Coronary artery (tissue), 2 donors: Measurements from ENCODE around the gene PES1.

Experiments used
- DNase-seq: peaks from one replicate; pipeline ENCODE4 v3.0.0-alpha.2; 2017; ENCODE audit warnings: low spot score
- H3K27ac ChIP-seq, 2 donors: fragments of 200-600 bp; sonication (generic); one replicate each; pipeline ENCODE4 v1.5.1; 2016 to 2019
- H3K4me3 ChIP-seq: fragments of 200-600 bp; sonication (generic); 2 replicates; pipeline ENCODE4 v1.5.1; 2016; ENCODE audit warnings: mild to moderate bottlenecking, moderate library complexity
- TF ChIP-seq, protein P1 (sequence below): fragments of 200-600 bp; sonication (generic); IDR thresholded peaks from one replicate; pipeline ENCODE4 v1.5.1; 2019; ENCODE audit warnings: antibody characterized with exemption

The PES1 gene

DNA sequence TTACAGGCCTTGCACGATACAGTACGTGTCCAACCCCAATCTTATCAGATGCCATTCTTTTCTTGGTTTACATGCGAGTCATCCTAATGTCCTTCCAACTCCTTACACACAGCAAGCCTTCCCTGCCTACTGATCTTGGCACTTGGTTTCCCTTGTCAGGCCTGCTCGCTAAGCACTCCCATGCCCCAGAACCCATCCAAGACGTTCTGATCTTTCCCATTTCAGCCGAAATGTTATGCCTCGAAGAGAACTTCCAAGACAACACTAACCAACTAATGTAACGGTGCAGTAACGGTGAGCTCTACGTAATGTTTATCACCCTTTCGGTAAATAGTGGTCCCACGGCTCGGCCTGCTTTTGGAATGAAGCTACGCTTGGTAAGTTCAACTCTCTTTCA lies 521 bp downstream of the PES1 start:
- H3K27ac ChIP-seq: peak overlapping the region; percentile 54 to 85
- DNase-seq: no peak
- peak overlapping the region; percentile 77 for H3K4me3 ChIP-seq
- TF ChIP-seq, protein P1, sequence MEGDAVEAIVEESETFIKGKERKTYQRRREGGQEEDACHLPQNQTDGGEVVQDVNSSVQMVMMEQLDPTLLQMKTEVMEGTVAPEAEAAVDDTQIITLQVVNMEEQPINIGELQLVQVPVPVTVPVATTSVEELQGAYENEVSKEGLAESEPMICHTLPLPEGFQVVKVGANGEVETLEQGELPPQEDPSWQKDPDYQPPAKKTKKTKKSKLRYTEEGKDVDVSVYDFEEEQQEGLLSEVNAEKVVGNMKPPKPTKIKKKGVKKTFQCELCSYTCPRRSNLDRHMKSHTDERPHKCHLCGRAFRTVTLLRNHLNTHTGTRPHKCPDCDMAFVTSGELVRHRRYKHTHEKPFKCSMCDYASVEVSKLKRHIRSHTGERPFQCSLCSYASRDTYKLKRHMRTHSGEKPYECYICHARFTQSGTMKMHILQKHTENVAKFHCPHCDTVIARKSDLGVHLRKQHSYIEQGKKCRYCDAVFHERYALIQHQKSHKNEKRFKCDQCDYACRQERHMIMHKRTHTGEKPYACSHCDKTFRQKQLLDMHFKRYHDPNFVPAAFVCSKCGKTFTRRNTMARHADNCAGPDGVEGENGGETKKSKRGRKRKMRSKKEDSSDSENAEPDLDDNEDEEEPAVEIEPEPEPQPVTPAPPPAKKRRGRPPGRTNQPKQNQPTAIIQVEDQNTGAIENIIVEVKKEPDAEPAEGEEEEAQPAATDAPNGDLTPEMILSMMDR: no peak

DNA sequence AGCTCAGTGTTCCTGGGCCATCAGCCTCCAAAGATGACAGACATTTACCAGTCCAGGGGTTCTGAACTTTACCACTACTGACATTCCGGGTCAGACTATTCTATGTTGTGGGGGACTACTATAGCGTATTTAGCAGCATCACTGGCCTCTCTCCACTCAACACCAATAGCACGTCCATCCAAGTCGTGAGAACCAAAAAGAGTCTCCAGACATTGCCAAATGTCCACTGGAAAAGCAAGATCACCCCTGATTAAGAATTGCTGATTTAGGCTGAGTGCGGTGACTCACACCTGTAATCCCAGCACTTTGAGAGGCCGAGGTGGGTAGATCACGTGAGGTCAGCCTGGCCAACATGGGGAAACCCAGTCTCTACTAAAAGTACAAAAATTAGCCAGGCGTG lies 5.3 kb downstream of the PES1 start:
- H3K4me3 ChIP-seq: no peak overlapping the region
- TF ChIP-seq, protein P1: no peak
- no peak for DNase-seq
- H3K27ac ChIP-seq: no peak overlapping the region

DNA sequence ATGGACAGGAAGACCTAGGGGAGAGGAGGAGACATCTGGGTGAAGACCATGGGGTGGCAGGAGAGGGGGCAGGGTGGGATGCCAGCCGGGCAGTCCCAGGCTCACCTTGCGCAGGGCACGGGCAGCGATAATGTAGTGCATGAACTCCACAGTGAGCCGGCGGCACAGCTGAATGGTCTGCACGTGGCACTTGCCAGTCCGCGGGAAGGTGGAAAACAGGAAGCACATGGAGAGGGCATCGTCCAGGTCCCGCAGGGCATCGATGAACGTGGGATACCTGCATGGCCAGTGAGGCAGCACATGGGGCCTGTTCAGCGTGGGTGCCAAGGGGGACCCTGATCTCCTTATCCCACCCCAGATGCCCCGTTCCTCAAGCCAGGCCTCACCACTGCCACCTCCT lies 7.3 kb downstream of the PES1 start:
- TF ChIP-seq, protein P1: no peak
- no peak overlapping the region for H3K27ac ChIP-seq
- no peak for DNase-seq
- no peak overlapping the region for H3K4me3 ChIP-seq

DNA sequence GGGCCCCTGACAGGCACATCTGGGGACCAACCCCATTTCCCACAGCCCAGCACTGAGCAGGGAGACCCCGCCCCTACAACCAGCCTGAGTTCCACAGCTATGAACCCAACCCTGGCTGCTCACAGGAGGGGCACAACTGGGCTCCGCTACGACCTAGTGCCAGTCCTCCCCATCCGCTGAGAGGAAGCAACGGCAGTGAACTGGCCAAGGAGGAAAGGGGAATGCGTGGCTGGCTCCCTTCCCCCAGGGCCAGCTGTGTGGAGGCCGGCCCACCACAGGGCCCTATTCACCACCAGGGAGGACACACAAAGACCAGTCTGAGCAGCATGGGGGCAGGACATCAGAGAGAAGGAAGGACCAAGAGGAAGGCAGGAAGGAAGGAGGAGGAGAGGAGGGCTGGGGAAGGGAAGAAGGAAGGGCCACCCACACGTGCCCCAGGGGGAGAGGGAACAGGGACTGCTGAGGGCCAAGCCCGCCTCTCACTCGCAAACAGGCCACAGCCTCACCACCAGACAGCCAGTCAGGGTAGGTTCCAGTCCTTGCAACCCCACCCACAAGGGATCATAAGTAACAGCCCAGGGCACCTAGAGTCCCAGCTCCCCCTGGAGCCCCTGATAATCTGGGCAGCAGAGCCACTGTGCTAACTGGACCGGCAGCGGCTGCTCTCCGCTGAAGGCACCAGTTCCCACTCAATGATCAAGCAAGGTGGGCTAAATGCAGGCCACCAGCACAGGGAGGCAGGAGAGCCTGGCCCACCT lies 8.7 kb downstream of the PES1 start:
- peak overlapping the region in 1 of 2 donors; percentile 85 for H3K27ac ChIP-seq
- no peak overlapping the region for H3K4me3 ChIP-seq
- TF ChIP-seq, protein P1: no peak
- no peak for DNase-seq

DNA sequence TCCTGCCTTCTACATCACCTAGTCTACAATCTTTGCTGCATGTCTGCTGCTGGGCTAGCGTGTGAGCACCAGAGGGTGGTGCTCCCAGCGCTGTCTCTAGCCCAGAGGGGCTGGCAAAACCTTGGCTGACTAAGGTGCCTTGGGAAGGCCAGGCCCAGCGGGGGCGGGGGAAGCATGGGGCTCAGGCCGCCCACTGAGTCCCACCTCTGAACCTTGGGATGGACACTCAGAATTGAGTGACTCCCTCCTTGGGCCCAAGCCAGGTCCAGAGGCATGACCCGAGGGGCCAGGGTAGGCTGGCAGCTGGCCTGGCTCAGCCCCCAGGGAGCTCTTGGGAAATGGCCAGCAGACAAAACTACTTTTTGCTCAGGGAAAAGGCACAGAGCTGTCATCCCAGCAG lies 9.7 kb downstream of the PES1 start:
- no peak overlapping the region for H3K4me3 ChIP-seq
- TF ChIP-seq, protein P1: no peak
- H3K27ac ChIP-seq: peak overlapping the region; percentile 51 to 85
- no peak for DNase-seq

DNA sequence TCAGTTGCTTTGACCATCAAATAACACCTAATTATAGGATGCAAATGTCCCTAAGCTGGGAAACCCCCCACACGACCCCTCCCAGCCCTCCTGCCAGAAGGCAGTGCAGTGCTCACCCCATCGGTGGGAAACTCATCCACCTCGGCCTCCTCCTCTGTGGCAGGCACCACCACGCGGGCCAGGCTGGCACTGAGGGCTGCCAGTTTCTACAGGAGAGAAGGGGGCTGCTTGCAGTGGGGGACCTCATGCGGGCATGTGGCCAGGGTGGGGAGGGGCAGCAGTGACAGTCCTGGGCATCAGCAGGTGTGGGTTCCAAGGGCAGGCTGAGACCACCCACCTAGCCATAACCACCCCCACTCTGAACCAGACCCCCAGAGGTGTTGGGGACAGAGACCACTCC lies 10.8 kb downstream of the PES1 start:
- DNase-seq: no peak
- TF ChIP-seq, protein P1: no peak

DNA sequence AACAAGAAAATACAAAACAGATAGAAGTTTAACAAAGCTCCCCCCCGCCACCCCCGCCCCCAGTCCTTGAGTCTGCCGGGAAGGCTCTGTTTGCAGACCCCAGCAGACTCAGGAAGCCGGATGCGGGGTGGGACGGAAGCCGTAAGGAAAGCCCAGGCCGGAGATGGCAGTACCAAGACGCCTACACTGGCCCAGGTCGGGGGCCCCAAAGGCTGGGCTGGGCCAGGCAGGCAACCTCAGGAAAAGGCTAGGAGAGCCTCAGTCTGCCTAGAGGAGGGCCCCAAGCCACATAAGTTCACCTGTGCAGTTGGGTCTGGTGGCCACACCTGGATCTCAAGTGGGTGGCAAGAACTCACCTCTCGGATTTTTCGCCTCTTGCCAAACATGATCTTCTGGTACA lies 13.2 kb downstream of the PES1 start:
- Histone ChIP-seq H3K27ac (no peak overlapping the region), H3K4me3 (no peak overlapping the region)
- TF ChIP-seq, protein P1: no peak
- DNase-seq: no peak

More for the DNA sequence above, 10.8 kb downstream of the PES1 start:
- Histone ChIP-seq H3K4me3 (no peak overlapping the region), H3K27ac (no peak overlapping the region)
